GM12878 (cell line): ENCODE results near the gene FAM177B. TPM values are rescaled to one million over a fixed set of nuclear protein-coding genes. Genes with fewer than 3 reads are reported as not detected.

ENCODE experiments used
- BACH1 ChIP-seq: fragments of 450-650 bp; IDR thresholded peaks from 2 replicates; pipeline ENCODE4 v1.6.1; 2017; ENCODE audit warnings: mild to moderate bottlenecking, borderline replicate concordance
- BHLHE40 ChIP-seq, 2 experiments: fragments of 450-650 bp in 1 of 2; IDR thresholded peaks; 2 replicates each; pipeline ENCODE4 v1.6.1; 2011 to 2017; ENCODE audit warnings: low read depth in 2 of 2, borderline replicate concordance in 1 of 2, improper control_type of control experiment in 1 of 2, low read length in 1 of 2, mild to moderate bottlenecking in 1 of 2
- EGR1 ChIP-seq, 2 experiments: IDR thresholded peaks; 1 replicate in 1 of 2; 2 replicates in 1 of 2; pipeline ENCODE4 v1.6.1; 2011 to 2012; ENCODE audit warnings: low read depth in 2 of 2, low read length in 2 of 2, borderline replicate concordance in 1 of 2, mild to moderate bottlenecking in 1 of 2, moderate library complexity in 1 of 2
- IKZF2 ChIP-seq, 2 experiments: fragments of 450-650 bp; IDR thresholded peaks; 2 replicates each; pipeline ENCODE4 v1.6.1; 2017; ENCODE audit warnings: mild to moderate bottlenecking in 2 of 2, moderate library complexity in 2 of 2
- IRF4 ChIP-seq: IDR thresholded peaks from 2 replicates; pipeline ENCODE4 v1.6.1; 2011; ENCODE audit warnings: low read depth, low read length
- MEF2A ChIP-seq: IDR thresholded peaks from 2 replicates; pipeline ENCODE4 v1.6.1; 2011; ENCODE audit warnings: low read depth, mild to moderate bottlenecking, low read length, moderate library complexity; ENCODE audit not compliant: insufficient read depth
- MEF2B ChIP-seq: fragments of 450-650 bp; IDR thresholded peaks from 2 replicates; pipeline ENCODE4 v1.6.1; 2018; ENCODE audit warnings: mild to moderate bottlenecking, moderate library complexity; ENCODE audit not compliant: partially characterized antibody, poor library complexity, severe bottlenecking
- MXI1 ChIP-seq: fragments of 150-350 bp; IDR thresholded peaks from 2 replicates; pipeline ENCODE4 v1.6.1; 2011; ENCODE audit warnings: low read depth, mild to moderate bottlenecking, inconsistent platforms, low read length, improper control_type of control experiment
- NR2C1 ChIP-seq: fragments of 450-650 bp; IDR thresholded peaks from 2 replicates; pipeline ENCODE4 v1.6.1; 2017; ENCODE audit warnings: antibody characterized with exemption, mild to moderate bottlenecking, moderate library complexity
- NRF1 ChIP-seq: conservative IDR thresholded peaks from 2 replicates; pipeline ENCODE4 v1.6.1; 2011; ENCODE audit warnings: mild to moderate bottlenecking, low read depth, low read length, improper control_type of control experiment
- PAX8 ChIP-seq: fragments of 450-650 bp; IDR thresholded peaks from 2 replicates; pipeline ENCODE4 v1.6.1; 2017; ENCODE audit warnings: mild to moderate bottlenecking, moderate library complexity
- RAD21 ChIP-seq: IDR thresholded peaks from 2 replicates; pipeline ENCODE4 v1.6.1; 2011; ENCODE audit warnings: mild to moderate bottlenecking, low read depth, low read length, moderate library complexity; ENCODE audit not compliant: insufficient read depth
- SMAD1 ChIP-seq: fragments of 450-650 bp; IDR thresholded peaks from 2 replicates; pipeline ENCODE4 v1.6.1; 2018; ENCODE audit warnings: mild to moderate bottlenecking, low read depth; ENCODE audit not compliant: partially characterized antibody
- SPI1 ChIP-seq: IDR thresholded peaks from 2 replicates; pipeline ENCODE4 v1.6.1; 2011; ENCODE audit warnings: low read depth, mild to moderate bottlenecking, low read length, moderate library complexity, borderline replicate concordance; ENCODE audit not compliant: insufficient read depth
- SREBF1 ChIP-seq: IDR thresholded peaks from 2 replicates; pipeline ENCODE4 v1.6.1; 2012; ENCODE audit warnings: mild to moderate bottlenecking, low read length
- STAT3 ChIP-seq: IDR thresholded peaks from 2 replicates; pipeline ENCODE4 v1.6.1; 2011; ENCODE audit warnings: low read depth, low read length, improper control_type of control experiment
- TARDBP ChIP-seq: IDR thresholded peaks from 2 replicates; pipeline ENCODE4 v1.6.1; 2016; ENCODE audit warnings: borderline replicate concordance
- TCF12 ChIP-seq: IDR thresholded peaks from 2 replicates; pipeline ENCODE4 v1.6.1; 2011; ENCODE audit warnings: low read depth, mild to moderate bottlenecking, low read length
- TCF3 ChIP-seq: IDR thresholded peaks from 2 replicates; pipeline ENCODE4 v1.6.1; 2012; ENCODE audit warnings: low read depth, mild to moderate bottlenecking, low read length, borderline replicate concordance; ENCODE audit not compliant: insufficient read depth
- ZNF622 ChIP-seq: fragments of 450-650 bp; IDR thresholded peaks from 2 replicates; pipeline ENCODE4 v1.6.1; 2017; ENCODE audit warnings: mild to moderate bottlenecking, inconsistent platforms
- ZZZ3 ChIP-seq: IDR thresholded peaks from 2 replicates; pipeline ENCODE4 v1.6.1; 2011; ENCODE audit warnings: low read depth; ENCODE audit not compliant: control insufficient read depth, insufficient read length
- polyA plus RNA-seq, 11 experiments: library from polyadenylated mRNA; depleted of rRNA in 4 of 11; unstranded in 6 of 11; stranded (reverse) in 5 of 11; fragments of >200 nt; fragmentation: Nextera tagmentation in 4 of 11; fragmentation: Illumina TruSeq in 1 of 11; extraction: Ambion mirVana in 4 of 11; extraction: Trizol in 1 of 11; gene quantifications; 1 replicate in 1 of 11; 2 replicates in 10 of 11; pipeline versions ENCODE4 v1.2.1 to v1.2.3, GENCODE V29; 2011 to 2016; ENCODE audit warnings: inconsistent platforms in 2 of 11, missing spikeins in 2 of 11, low read depth in 1 of 11
- total RNA-seq, 4 experiments: library from RNA; depleted of rRNA in 3 of 4; stranded (reverse); fragments of >200 nt in 3 of 4; fragmentation: Illumina TruSeq in 1 of 4; extraction: Trizol in 1 of 4; gene quantifications; 2 replicates each; pipeline versions ENCODE4 v1.2.1 to v1.2.3, GENCODE V29; 2013 to 2021
- TF ChIP-seq, protein P1 (sequence below): fragments of 150-350 bp; IDR thresholded peaks from 2 replicates; pipeline ENCODE4 v1.6.1; 2016; ENCODE audit warnings: low read depth, low read length
- TF ChIP-seq, protein P2 (sequence below): fragments of 450-650 bp; IDR thresholded peaks from 2 replicates; pipeline ENCODE4 v1.6.1; 2018; ENCODE audit warnings: mild to moderate bottlenecking, low read depth, moderate library complexity; ENCODE audit not compliant: partially characterized antibody

The FAM177B gene
- total and polyA plus RNA-seq, 10 of the 15 experiments (the other 5 are each of a cell fraction or from before 2014, with no cell fraction given), result 0.06 TPM; not detected in 9

DNA sequence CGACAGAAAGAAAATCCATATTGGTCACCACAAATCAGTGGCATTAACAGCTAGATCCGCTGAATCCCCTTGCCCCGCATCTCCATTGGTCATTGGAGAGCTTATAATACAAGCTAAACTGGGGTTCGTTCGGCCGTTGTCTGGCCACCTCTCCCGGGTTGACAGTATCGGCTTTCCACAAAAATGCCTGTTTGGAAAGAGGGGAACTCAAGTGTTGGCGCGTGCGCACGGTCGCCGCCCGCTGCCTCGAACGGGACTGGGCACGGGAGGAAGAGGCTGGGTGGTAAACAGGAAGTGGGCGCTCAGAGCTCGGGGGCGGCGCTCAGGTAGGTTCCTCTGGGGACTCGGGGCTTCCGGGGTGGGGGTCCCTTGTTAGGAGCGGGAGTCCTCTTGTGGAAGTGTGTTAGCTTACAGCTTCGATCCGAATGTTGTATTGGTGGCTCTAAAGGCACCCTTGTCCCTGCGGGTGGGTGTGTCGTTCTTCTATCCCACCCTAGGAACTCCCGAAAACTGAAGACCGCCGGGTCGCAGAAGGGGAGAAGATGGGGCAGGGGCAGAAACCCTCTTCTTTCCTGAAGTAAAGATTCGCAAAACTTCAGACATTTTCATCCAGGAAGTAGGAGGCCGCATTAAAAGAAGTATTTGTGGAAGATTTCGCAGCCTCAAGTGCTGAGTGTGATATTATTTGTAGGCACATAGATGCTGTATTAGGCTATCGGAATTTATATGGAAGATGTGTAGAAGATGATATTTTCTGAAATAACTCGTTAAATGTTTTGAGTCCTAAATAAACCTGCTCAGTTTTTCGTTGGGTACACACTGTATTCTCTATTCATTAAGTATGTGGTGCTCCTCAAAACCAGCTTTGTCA is 23.7 kb upstream of the FAM177B start (continued):
- peak; percentile 86; the same call in 1 of the 2 replicates for TF ChIP-seq SPI1
- no peak for TF ChIP-seq TCF12
- no peak for TF ChIP-seq BACH1
- TF ChIP-seq MEF2A, result 0 out of 2 replicates have a peak, but pooled peaks have one; percentile 38
- TF ChIP-seq PAX8, result no peak
- peak; percentile 16; the same call in 1 of the 2 replicates for TF ChIP-seq RAD21
- TF ChIP-seq MXI1, result no peak
- TF ChIP-seq NRF1, result peak; percentile 77
- TF ChIP-seq, protein P1, sequence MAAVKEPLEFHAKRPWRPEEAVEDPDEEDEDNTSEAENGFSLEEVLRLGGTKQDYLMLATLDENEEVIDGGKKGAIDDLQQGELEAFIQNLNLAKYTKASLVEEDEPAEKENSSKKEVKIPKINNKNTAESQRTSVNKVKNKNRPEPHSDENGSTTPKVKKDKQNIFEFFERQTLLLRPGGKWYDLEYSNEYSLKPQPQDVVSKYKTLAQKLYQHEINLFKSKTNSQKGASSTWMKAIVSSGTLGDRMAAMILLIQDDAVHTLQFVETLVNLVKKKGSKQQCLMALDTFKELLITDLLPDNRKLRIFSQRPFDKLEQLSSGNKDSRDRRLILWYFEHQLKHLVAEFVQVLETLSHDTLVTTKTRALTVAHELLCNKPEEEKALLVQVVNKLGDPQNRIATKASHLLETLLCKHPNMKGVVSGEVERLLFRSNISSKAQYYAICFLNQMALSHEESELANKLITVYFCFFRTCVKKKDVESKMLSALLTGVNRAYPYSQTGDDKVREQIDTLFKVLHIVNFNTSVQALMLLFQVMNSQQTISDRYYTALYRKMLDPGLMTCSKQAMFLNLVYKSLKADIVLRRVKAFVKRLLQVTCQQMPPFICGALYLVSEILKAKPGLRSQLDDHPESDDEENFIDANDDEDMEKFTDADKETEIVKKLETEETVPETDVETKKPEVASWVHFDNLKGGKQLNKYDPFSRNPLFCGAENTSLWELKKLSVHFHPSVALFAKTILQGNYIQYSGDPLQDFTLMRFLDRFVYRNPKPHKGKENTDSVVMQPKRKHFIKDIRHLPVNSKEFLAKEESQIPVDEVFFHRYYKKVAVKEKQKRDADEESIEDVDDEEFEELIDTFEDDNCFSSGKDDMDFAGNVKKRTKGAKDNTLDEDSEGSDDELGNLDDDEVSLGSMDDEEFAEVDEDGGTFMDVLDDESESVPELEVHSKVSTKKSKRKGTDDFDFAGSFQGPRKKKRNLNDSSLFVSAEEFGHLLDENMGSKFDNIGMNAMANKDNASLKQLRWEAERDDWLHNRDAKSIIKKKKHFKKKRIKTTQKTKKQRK, result peak; percentile 45; the same call in 1 of the 2 replicates
- peak in 1 of 2 experiments; percentile 27; a peak in 2 of 4 replicates for TF ChIP-seq IKZF2 (IDR thresholded peaks at IDR 0.05)
- TF ChIP-seq TCF3, result no peak
- no peak for TF ChIP-seq IRF4
- TF ChIP-seq MEF2B, result peak; percentile 85
- TF ChIP-seq SREBF1, result no peak
- 0 out of 2 replicates have a peak, but pooled peaks have one; percentile 70 for TF ChIP-seq TARDBP
- TF ChIP-seq SMAD1, result no peak
- TF ChIP-seq NR2C1, result no peak
- TF ChIP-seq, protein P2, sequence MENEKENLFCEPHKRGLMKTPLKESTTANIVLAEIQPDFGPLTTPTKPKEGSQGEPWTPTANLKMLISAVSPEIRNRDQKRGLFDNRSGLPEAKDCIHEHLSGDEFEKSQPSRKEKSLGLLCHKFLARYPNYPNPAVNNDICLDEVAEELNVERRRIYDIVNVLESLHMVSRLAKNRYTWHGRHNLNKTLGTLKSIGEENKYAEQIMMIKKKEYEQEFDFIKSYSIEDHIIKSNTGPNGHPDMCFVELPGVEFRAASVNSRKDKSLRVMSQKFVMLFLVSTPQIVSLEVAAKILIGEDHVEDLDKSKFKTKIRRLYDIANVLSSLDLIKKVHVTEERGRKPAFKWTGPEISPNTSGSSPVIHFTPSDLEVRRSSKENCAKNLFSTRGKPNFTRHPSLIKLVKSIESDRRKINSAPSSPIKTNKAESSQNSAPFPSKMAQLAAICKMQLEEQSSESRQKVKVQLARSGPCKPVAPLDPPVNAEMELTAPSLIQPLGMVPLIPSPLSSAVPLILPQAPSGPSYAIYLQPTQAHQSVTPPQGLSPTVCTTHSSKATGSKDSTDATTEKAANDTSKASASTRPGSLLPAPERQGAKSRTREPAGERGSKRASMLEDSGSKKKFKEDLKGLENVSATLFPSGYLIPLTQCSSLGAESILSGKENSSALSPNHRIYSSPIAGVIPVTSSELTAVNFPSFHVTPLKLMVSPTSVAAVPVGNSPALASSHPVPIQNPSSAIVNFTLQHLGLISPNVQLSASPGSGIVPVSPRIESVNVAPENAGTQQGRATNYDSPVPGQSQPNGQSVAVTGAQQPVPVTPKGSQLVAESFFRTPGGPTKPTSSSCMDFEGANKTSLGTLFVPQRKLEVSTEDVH, result no peak
- no peak for TF ChIP-seq STAT3
- no peak for TF ChIP-seq ZNF622
- TF ChIP-seq EGR1 (IDR thresholded peaks at IDR 0.05; ENCODE audit: borderline replicate concordance in 1 of 2, low read depth in 2 of 2, low read length in 2 of 2), result peak in 1 of 2 experiments; percentile 80; a peak in 2 of 3 replicates
- peak; percentile 99 for TF ChIP-seq BHLHE40 (IDR thresholded peaks at IDR 0.05; ENCODE audit: borderline replicate concordance in 1 of 2, low read depth in 2 of 2, low read length in 1 of 2)
- TF ChIP-seq ZZZ3, result no peak
